ENCODE results near the gene ANKRD31.

Gene ANKRD31

DNA sequence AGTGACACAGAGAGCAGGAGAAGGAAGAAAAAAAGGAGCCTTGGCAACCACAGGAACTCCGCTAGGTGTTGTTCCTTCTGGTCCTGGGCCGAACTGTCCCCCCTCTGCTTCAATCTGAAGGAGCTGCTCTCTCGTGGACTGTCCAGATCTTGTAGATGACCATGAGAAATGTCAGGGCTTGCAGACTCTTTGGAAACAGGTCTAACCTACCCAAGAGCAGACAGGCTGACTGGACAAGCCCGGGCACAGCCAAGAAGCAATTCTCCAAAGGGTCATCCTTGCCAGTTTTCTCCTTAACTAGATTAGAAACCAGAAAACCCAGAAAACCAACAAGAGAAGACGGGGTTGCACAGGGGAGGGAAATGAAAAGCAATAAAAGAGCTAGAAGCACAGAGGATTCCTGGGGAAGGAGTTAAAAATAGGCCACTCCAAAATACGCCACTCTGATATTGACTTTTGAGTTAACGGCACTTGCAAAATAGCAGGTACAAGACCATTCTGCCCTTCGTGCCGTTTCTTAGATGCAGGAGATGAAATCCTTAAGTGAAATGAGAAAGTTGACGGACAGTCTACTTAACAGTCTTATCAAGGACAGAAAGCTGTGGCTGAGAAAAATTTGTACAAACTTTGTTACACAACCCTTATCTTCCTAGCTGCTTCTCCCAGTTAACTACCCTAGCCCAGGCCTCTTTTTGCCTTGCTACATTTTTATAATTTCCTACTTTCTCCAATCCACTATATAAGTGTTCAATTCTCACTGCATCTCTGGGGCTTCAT is 190.1 kb downstream of the ANKRD31 start:
- Histone ChIP-seq H3K27me3 (replicated peaks in 2 of 5; ENCODE audit: control insufficient read depth in 4 of 5, insufficient read depth in 5 of 5, low read length in 4 of 5) (no peaks in the 10 kb centered on the region), H3K27ac (ENCODE audit: insufficient read depth in 1 of 2, low read depth in 1 of 2, low read length in 2 of 2, poor library complexity in 1 of 2, severe bottlenecking in 2 of 2) (no peak overlapping the region), H3K4me3 (ENCODE audit: control insufficient read depth in 1 of 7, extremely low read depth in 1 of 7, insufficient read depth in 4 of 7, low read depth in 2 of 7, low read length in 6 of 7) (no peak overlapping the region), H3K36me3 (ENCODE audit: control insufficient read depth in 4 of 4, insufficient read depth in 4 of 4, low read length in 3 of 4) (peaks cover 0 to 20% (median 4%) of the 10 kb centered on the region in 4 experiments), H3K9me3 (ENCODE audit: control extremely low read depth in 1 of 5, control insufficient read depth in 4 of 5, insufficient read depth in 2 of 5, low read depth in 1 of 5, low read length in 4 of 5) (no peaks in the 10 kb centered on the region), H3K4me1 (ENCODE audit: control extremely low read depth in 1 of 4, control insufficient read depth in 4 of 4, insufficient read depth in 4 of 4, low read length in 3 of 4) (peaks cover 0 to 14% (median 9%) of the 10 kb centered on the region in 4 experiments)
- WGBS (ENCODE audit: insufficient coverage) = 94% methylated on average over 7 of the region's 10 CpGs
- ChIA-PET CTCF (interaction anchor here (1.2 to 1.3 kb wide), 2 partner anchors 111 to 219 kb away, joined by 3 read pairs; no protein-coding TSS in a partner anchor), POLR2A (no interaction called here)
- peak in 1 of 3 donors; percentile 15 for DNase-seq

DNA sequence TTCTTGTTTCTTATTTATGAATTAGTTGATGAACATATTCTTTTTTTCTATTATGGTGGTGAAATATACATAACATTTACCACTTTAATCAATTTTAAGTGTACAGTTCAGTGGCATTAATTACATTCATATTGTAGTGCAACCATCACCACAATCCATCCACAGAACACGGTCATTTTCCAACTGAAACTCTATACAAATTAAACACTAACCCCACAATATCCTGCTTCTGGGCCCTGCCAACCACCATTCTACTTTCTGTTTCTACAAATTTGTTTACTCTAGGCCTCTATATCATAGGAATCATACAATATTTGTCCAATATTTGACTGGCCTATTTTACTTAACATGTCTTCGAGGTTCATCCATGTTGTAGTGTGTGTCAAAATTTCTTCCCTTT is 191.6 kb downstream of the ANKRD31 start:
- DNase-seq = no peak
- 100% methylated on average over 1 of the region's 2 CpGs for WGBS (ENCODE audit: insufficient coverage)
- Histone ChIP-seq H3K9me3 (ENCODE audit: control extremely low read depth in 1 of 5, control insufficient read depth in 4 of 5, insufficient read depth in 2 of 5, low read depth in 1 of 5, low read length in 4 of 5) (no peaks in the 10 kb centered on the region), H3K4me3 (ENCODE audit: control insufficient read depth in 1 of 7, extremely low read depth in 1 of 7, insufficient read depth in 4 of 7, low read depth in 2 of 7, low read length in 6 of 7) (no peak overlapping the region), H3K36me3 (ENCODE audit: control insufficient read depth in 4 of 4, insufficient read depth in 4 of 4, low read length in 3 of 4) (peaks cover 0 to 20% (median 4%) of the 10 kb centered on the region in 4 experiments), H3K27ac (ENCODE audit: insufficient read depth in 1 of 2, low read depth in 1 of 2, low read length in 2 of 2, poor library complexity in 1 of 2, severe bottlenecking in 2 of 2) (no peak overlapping the region), H3K27me3 (replicated peaks in 2 of 5; ENCODE audit: control insufficient read depth in 4 of 5, insufficient read depth in 5 of 5, low read length in 4 of 5) (no peaks in the 10 kb centered on the region), H3K4me1 (ENCODE audit: control extremely low read depth in 1 of 4, control insufficient read depth in 4 of 4, insufficient read depth in 4 of 4, low read length in 3 of 4) (peaks cover 0 to 3% (median 0%) of the 10 kb centered on the region in 4 experiments)
- CTCF ChIA-PET = no interaction called here
- POLR2A ChIA-PET = no interaction called here

DNA sequence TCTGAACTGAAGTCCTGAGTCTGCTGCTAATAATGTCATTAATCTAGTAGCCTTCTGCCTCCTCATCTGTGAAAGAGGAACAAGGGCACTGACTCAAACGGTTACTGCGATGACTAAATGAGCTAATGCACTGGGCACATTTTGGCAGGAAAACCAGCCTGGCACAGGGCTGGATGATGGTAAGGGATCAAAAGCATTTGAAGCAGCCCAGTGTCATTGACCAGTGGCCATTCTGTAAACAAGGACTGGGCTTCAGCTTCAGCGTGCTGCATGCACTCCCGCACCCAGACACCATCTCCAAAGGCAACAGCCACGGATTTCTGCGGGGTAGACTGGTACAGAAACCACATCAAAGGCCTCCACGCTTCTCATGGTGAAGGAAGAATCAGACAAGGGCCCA is 192.3 kb downstream of the ANKRD31 start:
- H3K9me3 ChIP-seq (ENCODE audit: control extremely low read depth in 1 of 5, control insufficient read depth in 4 of 5, insufficient read depth in 2 of 5, low read depth in 1 of 5, low read length in 4 of 5) = no peaks in the 10 kb centered on the region
- CTCF ChIA-PET = no interaction called here
- POLR2A ChIA-PET = no interaction called here
- no peak overlapping the region for H3K4me3 ChIP-seq (ENCODE audit: control insufficient read depth in 1 of 7, extremely low read depth in 1 of 7, insufficient read depth in 4 of 7, low read depth in 2 of 7, low read length in 6 of 7)
- DNase-seq = no peak
- WGBS (ENCODE audit: insufficient coverage) = 91% methylated on average over 6 of the region's 7 CpGs
- no peaks in the 10 kb centered on the region for H3K27me3 ChIP-seq (replicated peaks in 2 of 5; ENCODE audit: control insufficient read depth in 4 of 5, insufficient read depth in 5 of 5, low read length in 4 of 5)
- no peaks in the 10 kb centered on the region for H3K4me1 ChIP-seq (ENCODE audit: control extremely low read depth in 1 of 4, control insufficient read depth in 4 of 4, insufficient read depth in 4 of 4, low read length in 3 of 4)
- no peak overlapping the region for H3K27ac ChIP-seq (ENCODE audit: insufficient read depth in 1 of 2, low read depth in 1 of 2, low read length in 2 of 2, poor library complexity in 1 of 2, severe bottlenecking in 2 of 2)
- peaks cover 0 to 20% (median 4%) of the 10 kb centered on the region in 4 experiments for H3K36me3 ChIP-seq (ENCODE audit: control insufficient read depth in 4 of 4, insufficient read depth in 4 of 4, low read length in 3 of 4)

DNA sequence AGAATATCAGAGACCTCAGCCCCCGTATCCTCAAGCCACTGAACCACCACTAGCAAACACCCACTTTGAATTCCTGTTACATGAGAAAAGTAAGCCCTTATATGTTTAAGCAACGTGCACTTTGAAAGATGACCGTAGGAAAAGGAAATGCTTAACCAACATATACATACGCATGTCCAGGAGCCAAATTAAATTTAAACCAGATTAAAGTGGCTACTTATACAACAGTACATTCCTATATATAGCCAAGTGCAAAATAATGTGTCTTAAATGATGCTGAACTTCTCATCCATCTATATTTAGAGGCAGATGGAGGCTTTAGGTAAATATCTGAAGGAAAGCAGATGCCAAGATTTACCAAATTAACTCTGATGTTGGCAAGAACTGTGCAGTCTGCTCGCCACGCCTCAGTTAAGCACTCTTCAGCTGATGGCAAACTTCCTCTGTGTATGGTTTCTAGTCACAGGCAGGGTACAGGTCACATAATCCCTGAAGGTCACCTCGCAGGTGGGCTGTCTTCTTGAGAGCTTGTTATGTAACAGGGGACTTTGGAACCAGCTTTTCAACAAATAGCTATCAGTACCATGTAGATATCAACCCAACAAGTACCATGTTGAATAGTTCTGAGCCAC is 192.9 kb downstream of the ANKRD31 start:
- Histone ChIP-seq H3K4me1 (ENCODE audit: control extremely low read depth in 1 of 4, control insufficient read depth in 4 of 4, insufficient read depth in 4 of 4, low read length in 3 of 4) (no peaks in the 10 kb centered on the region), H3K27me3 (replicated peaks in 2 of 5; ENCODE audit: control insufficient read depth in 4 of 5, insufficient read depth in 5 of 5, low read length in 4 of 5) (no peaks in the 10 kb centered on the region), H3K4me3 (ENCODE audit: control insufficient read depth in 1 of 7, extremely low read depth in 1 of 7, insufficient read depth in 4 of 7, low read depth in 2 of 7, low read length in 6 of 7) (no peak overlapping the region), H3K9me3 (ENCODE audit: control extremely low read depth in 1 of 5, control insufficient read depth in 4 of 5, insufficient read depth in 2 of 5, low read depth in 1 of 5, low read length in 4 of 5) (no peaks in the 10 kb centered on the region), H3K27ac (ENCODE audit: insufficient read depth in 1 of 2, low read depth in 1 of 2, low read length in 2 of 2, poor library complexity in 1 of 2, severe bottlenecking in 2 of 2) (no peak overlapping the region), H3K36me3 (ENCODE audit: control insufficient read depth in 4 of 4, insufficient read depth in 4 of 4, low read length in 3 of 4) (peaks cover 0 to 20% (median 4%) of the 10 kb centered on the region in 4 experiments)
- no peak for DNase-seq
- POLR2A ChIA-PET = no interaction called here
- CTCF ChIA-PET = no interaction called here
- 100% methylated on average over 3 of the region's 7 CpGs for WGBS (ENCODE audit: insufficient coverage)

DNA sequence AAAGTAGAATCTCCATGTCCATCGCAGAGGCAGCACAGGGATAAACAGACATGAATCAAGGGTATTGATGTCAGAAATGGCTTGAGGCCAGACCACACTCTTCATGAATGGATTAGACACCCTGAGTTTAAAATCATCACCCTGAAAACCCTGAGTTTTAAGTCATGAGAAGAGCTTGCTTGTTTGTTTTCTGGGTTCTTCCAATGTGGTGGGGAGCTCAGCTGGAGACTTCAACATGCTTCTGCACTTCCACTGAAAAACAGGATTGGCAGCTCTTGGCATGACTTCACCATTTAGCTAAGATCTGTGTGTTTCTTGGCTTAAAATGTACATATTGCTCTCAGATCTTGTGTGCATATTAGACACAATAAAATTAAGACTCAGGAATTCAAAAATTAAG is 194.2 kb downstream of the ANKRD31 start:
- CTCF ChIA-PET = interaction anchor here (1.9 kb wide), 1 partner anchor 194 kb away, joined by 6 read pairs; the partner anchor contains the start of gene ANKRD31
- POLR2A ChIA-PET = interaction anchor here (0.7 kb wide), 1 partner anchor 339 kb away, joined by 3 read pairs; no protein-coding TSS in a partner anchor
- no peaks in the 10 kb centered on the region for H3K9me3 ChIP-seq (ENCODE audit: control extremely low read depth in 1 of 5, control insufficient read depth in 4 of 5, insufficient read depth in 2 of 5, low read depth in 1 of 5, low read length in 4 of 5)
- H3K36me3 ChIP-seq (ENCODE audit: control insufficient read depth in 4 of 4, insufficient read depth in 4 of 4, low read length in 3 of 4) = peaks cover 0 to 18% (median 4%) of the 10 kb centered on the region in 4 experiments
- no peak overlapping the region for H3K27ac ChIP-seq (ENCODE audit: insufficient read depth in 1 of 2, low read depth in 1 of 2, low read length in 2 of 2, poor library complexity in 1 of 2, severe bottlenecking in 2 of 2)
- no peak for DNase-seq
- no peaks in the 10 kb centered on the region for H3K27me3 ChIP-seq (replicated peaks in 2 of 5; ENCODE audit: control insufficient read depth in 4 of 5, insufficient read depth in 5 of 5, low read length in 4 of 5)
- no peak overlapping the region for H3K4me3 ChIP-seq (ENCODE audit: control insufficient read depth in 1 of 7, extremely low read depth in 1 of 7, insufficient read depth in 4 of 7, low read depth in 2 of 7, low read length in 6 of 7)
- 100% methylated on average over 1 of the region's 1 CpG for WGBS (ENCODE audit: insufficient coverage)
- no peaks in the 10 kb centered on the region for H3K4me1 ChIP-seq (ENCODE audit: control extremely low read depth in 1 of 4, control insufficient read depth in 4 of 4, insufficient read depth in 4 of 4, low read length in 3 of 4)

DNA sequence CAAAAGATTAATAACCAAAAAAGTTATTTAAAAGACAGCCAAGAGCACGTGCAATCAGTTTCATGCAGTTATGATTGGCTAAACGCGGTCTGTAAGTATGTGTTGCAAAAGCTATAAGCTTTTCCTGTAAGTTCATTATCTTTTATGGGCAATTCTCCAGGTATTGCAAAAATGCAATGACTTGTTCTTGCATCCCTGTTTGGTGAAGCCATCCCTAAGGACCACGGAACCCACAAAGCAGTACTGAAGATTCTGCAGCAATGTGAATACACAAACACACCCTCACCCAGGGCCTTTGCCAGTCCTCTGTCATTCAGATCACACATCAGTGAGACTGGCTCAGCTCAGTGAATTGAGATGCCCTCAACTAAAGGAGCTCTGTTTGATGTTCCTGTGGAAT is 195.7 kb downstream of the ANKRD31 start:
- 100% methylated on average over 4 of the region's 4 CpGs for WGBS (ENCODE audit: insufficient coverage)
- Histone ChIP-seq H3K27me3 (replicated peaks in 2 of 5; ENCODE audit: control insufficient read depth in 4 of 5, insufficient read depth in 5 of 5, low read length in 4 of 5) (no peaks in the 10 kb centered on the region), H3K4me3 (ENCODE audit: control insufficient read depth in 1 of 7, extremely low read depth in 1 of 7, insufficient read depth in 4 of 7, low read depth in 2 of 7, low read length in 6 of 7) (no peak overlapping the region), H3K9me3 (ENCODE audit: control extremely low read depth in 1 of 5, control insufficient read depth in 4 of 5, insufficient read depth in 2 of 5, low read depth in 1 of 5, low read length in 4 of 5) (no peaks in the 10 kb centered on the region), H3K36me3 (ENCODE audit: control insufficient read depth in 4 of 4, insufficient read depth in 4 of 4, low read length in 3 of 4) (peaks cover 0 to 10% (median 4%) of the 10 kb centered on the region in 4 experiments), H3K27ac (ENCODE audit: insufficient read depth in 1 of 2, low read depth in 1 of 2, low read length in 2 of 2, poor library complexity in 1 of 2, severe bottlenecking in 2 of 2) (no peak overlapping the region), H3K4me1 (ENCODE audit: control extremely low read depth in 1 of 4, control insufficient read depth in 4 of 4, insufficient read depth in 4 of 4, low read length in 3 of 4) (no peaks in the 10 kb centered on the region)
- ChIA-PET POLR2A (no interaction called here), CTCF (interaction anchor here (1.9 to 2.8 kb wide), 2 partner anchors 9 to 196 kb away, joined by 6 to 12 read pairs; partner anchors contain the start of gene ANKRD31)
- no peak for DNase-seq

DNA sequence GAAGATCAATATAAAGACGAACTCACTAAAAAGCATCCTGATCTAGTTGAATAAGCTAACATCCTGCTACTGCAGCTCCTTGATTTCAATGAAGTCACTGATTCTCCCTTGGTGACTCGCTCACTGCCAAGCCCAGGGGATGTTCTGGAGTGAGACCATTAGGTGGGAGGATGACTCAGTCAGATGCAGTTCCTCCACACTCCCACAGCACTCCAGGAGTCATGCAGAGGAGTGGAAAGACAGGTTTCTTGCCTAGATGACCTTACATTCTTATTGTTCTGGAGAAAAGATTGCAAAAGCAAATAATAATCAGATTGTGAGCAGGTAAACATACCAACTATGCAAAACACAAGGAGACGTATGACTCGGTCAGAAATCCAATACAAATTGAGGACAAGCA is 199.6 kb downstream of the ANKRD31 start:
- Histone ChIP-seq H3K36me3 (ENCODE audit: control insufficient read depth in 4 of 4, insufficient read depth in 4 of 4, low read length in 3 of 4) (no peaks in the 10 kb centered on the region), H3K4me3 (ENCODE audit: control insufficient read depth in 1 of 7, extremely low read depth in 1 of 7, insufficient read depth in 4 of 7, low read depth in 2 of 7, low read length in 6 of 7) (no peak overlapping the region), H3K27me3 (replicated peaks in 2 of 5; ENCODE audit: control insufficient read depth in 4 of 5, insufficient read depth in 5 of 5, low read length in 4 of 5) (no peaks in the 10 kb centered on the region), H3K4me1 (ENCODE audit: control extremely low read depth in 1 of 4, control insufficient read depth in 4 of 4, insufficient read depth in 4 of 4, low read length in 3 of 4) (peaks cover 0 to 8% (median 6%) of the 10 kb centered on the region in 4 experiments), H3K27ac (ENCODE audit: insufficient read depth in 1 of 2, low read depth in 1 of 2, low read length in 2 of 2, poor library complexity in 1 of 2, severe bottlenecking in 2 of 2) (no peak overlapping the region), H3K9me3 (ENCODE audit: control extremely low read depth in 1 of 5, control insufficient read depth in 4 of 5, insufficient read depth in 2 of 5, low read depth in 1 of 5, low read length in 4 of 5) (no peaks in the 10 kb centered on the region)
- ChIA-PET POLR2A (interaction anchor here (0.6 kb wide), 1 partner anchor 23 kb away, joined by 3 read pairs; no protein-coding TSS in a partner anchor), CTCF (interaction anchor here (0.6 kb wide), 1 partner anchor 96 kb away, joined by 3 read pairs; no protein-coding TSS in a partner anchor)
- WGBS (ENCODE audit: insufficient coverage) = 100% methylated on average over 1 of the region's 4 CpGs
- no peak for DNase-seq

All from common myeloid progenitor, CD34-positive (primary cell).